Left lung (tissue), 10 donors: ENCODE measurements around the gene MAST2. TPM values are rescaled to one million over a fixed set of nuclear protein-coding genes. Genes with fewer than 3 reads are reported as not detected.
"Not testable (repeated sequence)": the region's sequence is repeated elsewhere in the genome, so short reads cannot be mapped to it uniquely, and the experiment has no call there.

Experiments used
- ATAC-seq: fragments of 200-7000 bp; cut with Tn5 transposase; one replicate; pipeline ENCODE4 v1.9.1; 2020; ENCODE audit warnings: moderate library complexity
- DNase-seq, 4 donors: peaks; one replicate each; pipeline ENCODE4 v3.0.0-alpha.2; 2013 to 2020
- H3K27ac ChIP-seq, 2 donors: fragments of 200-600 bp; sonication (generic) in 1 of 2; one replicate each; pipeline versions ENCODE4 v1.5.0 to v1.8.0; 2020 to 2021
- H3K27me3 ChIP-seq, 2 donors: fragments of 200-600 bp; sonication (generic) in 1 of 2; one replicate each; pipeline versions ENCODE4 v1.5.0 to v1.8.0; 2020 to 2021
- H3K36me3 ChIP-seq, 2 donors: fragments of 200-600 bp; sonication (generic) in 1 of 2; one replicate each; pipeline versions ENCODE4 v1.5.0 to v1.8.0; 2020 to 2021
- H3K4me1 ChIP-seq, 2 donors: fragments of 200-600 bp; one replicate each; pipeline ENCODE4 v1.8.0; 2021
- H3K4me3 ChIP-seq, 2 donors: fragments of 200-600 bp; sonication (generic) in 1 of 2; one replicate each; pipeline versions ENCODE4 v1.5.0 to v1.8.0; 2020 to 2021; ENCODE audit warnings: mild to moderate bottlenecking in 1 of 2
- H3K9me3 ChIP-seq, 2 donors: fragments of 200-600 bp; sonication (generic) in 1 of 2; one replicate each; pipeline versions ENCODE4 v1.5.0 to v1.8.0; 2020 to 2021
- CTCF ChIP-seq, 2 donors: fragments of 200-600 bp; sonication (generic) in 1 of 2; IDR thresholded peaks; one replicate each; pipeline versions ENCODE4 v1.5.0 to v1.8.0; 2021; ENCODE audit warnings: antibody characterized with exemption in 2 of 2
- intact Hi-C, 2 donors: fragments of 100-400 bp; cut with DNase I; formaldehyde crosslinking; loops; one replicate each; pipeline versions ENCODE4 v1.11.2 to v1.14.2; 2022
- polyA plus RNA-seq, 6 donors: library from polyadenylated mRNA; unstranded; fragments of 120-200 nt; gene quantifications; one replicate each; pipeline ENCODE4 v1.2.1, GENCODE V29; 2013; ENCODE audit not compliant: insufficient read length in 6 of 6
- total RNA-seq, 2 donors: library from RNA; stranded (reverse); fragmentation: NEBNext Ultra II Directional; extraction: Animal tissue kit (Norgen Biotek cat#: 25700); gene quantifications; one replicate each; pipeline ENCODE4 v1.2.1, GENCODE V29; 2021
- donor health status: DM: no; HTN: yes; CAD: no.
- donor health status: DM: no; HTN: no; CAD: no.

MAST2 gene
- total and polyA plus RNA-seq, 8 donors = 27.3 to 74.4 (median 64.9) TPM

- intact Hi-C loops = no loop called here
- peaks cover 0 to 9% of the 10 kb centered on the region in 2 donors for H3K4me1 ChIP-seq
- no peak for ATAC-seq
- DNase-seq = no peak
- H3K4me3 ChIP-seq = no peak overlapping the region
- no peaks in the 10 kb centered on the region for H3K27me3 ChIP-seq
- H3K9me3 ChIP-seq = no peaks in the 10 kb centered on the region
- no peaks in the 10 kb centered on the region for H3K36me3 ChIP-seq
- no peak overlapping the region for H3K27ac ChIP-seq
- no peak for TF ChIP-seq CTCF (IDR thresholded peaks at IDR 0.05)
These were observed 39.4 kb downstream of the MAST2 start for GRCh38 chr1:45842786-45843185.

- Histone ChIP-seq H3K9me3 (no peaks in the 10 kb centered on the region), H3K4me3 (no peak overlapping the region), H3K27me3 (no peaks in the 10 kb centered on the region), H3K36me3 (no peaks in the 10 kb centered on the region), H3K27ac (no peak overlapping the region), H3K4me1 (peaks cover 0 to 9% of the 10 kb centered on the region in 2 donors)
- TF ChIP-seq CTCF (IDR thresholded peaks at IDR 0.05) = no peak
- intact Hi-C loops = no loop called here
- no peak for DNase-seq
- peak; percentile 87 for ATAC-seq
These were observed 40.1 kb downstream of the MAST2 start for GRCh38 chr1:45843474-45843905.

GRCh38 chr1:45844000-45844399 is 40.6 kb downstream of the MAST2 start:
- H3K4me3 ChIP-seq, H3K27me3 ChIP-seq, H3K4me1 ChIP-seq, intact Hi-C loops, H3K27ac ChIP-seq, H3K36me3 ChIP-seq, H3K9me3 ChIP-seq: not testable (repeated sequence)
- peak; percentile 85 for ATAC-seq
- DNase-seq = peak in 1 of 4 donors; percentile 41

- DNase-seq = no peak
- peaks cover 0 to 7% of the 10 kb centered on the region in 2 donors for H3K9me3 ChIP-seq
- H3K4me3 ChIP-seq = no peak overlapping the region
- no peak for ATAC-seq
- intact Hi-C loops = no loop called here
- H3K36me3 ChIP-seq = no peaks in the 10 kb centered on the region
- H3K27me3 ChIP-seq = no peaks in the 10 kb centered on the region
- H3K27ac ChIP-seq = no peak overlapping the region
- no peak for TF ChIP-seq CTCF (IDR thresholded peaks at IDR 0.05)
- peaks cover 0 to 9% of the 10 kb centered on the region in 2 donors for H3K4me1 ChIP-seq
These were observed 43.5 kb downstream of the MAST2 start for GRCh38 chr1:45846931-45847330.

- no peak for ATAC-seq
- Histone ChIP-seq H3K27me3 (no peaks in the 10 kb centered on the region), H3K36me3 (no peaks in the 10 kb centered on the region), H3K9me3 (peaks cover 0 to 7% of the 10 kb centered on the region in 2 donors), H3K4me3 (no peak overlapping the region), H3K27ac (no peak overlapping the region), H3K4me1 (peaks cover 0 to 9% of the 10 kb centered on the region in 2 donors)
- intact Hi-C loops = no loop called here
- DNase-seq = no peak
- TF ChIP-seq CTCF (IDR thresholded peaks at IDR 0.05) = no peak
These were observed 44.7 kb downstream of the MAST2 start for GRCh38 chr1:45848097-45848496.

- Histone ChIP-seq H3K27me3 (no peaks in the 10 kb centered on the region), H3K27ac (no peak overlapping the region), H3K4me1 (peaks cover 0 to 3% of the 10 kb centered on the region in 2 donors), H3K36me3 (no peaks in the 10 kb centered on the region), H3K9me3 (peaks cover 0 to 7% of the 10 kb centered on the region in 2 donors), H3K4me3 (no peak overlapping the region)
- DNase-seq = no peak
- intact Hi-C loops = no loop called here
- no peak for ATAC-seq
- no peak for TF ChIP-seq CTCF (IDR thresholded peaks at IDR 0.05)
These were observed 45.3 kb downstream of the MAST2 start for GRCh38 chr1:45848714-45849113.
